Spleen (tissue), 11 donors: ENCODE measurements around the gene PRKACA. TPM values are rescaled to one million over a fixed set of nuclear protein-coding genes. Genes with fewer than 3 reads are reported as not detected.

ENCODE experiments used
- DNase-seq: peaks from one replicate; pipeline ENCODE4 v3.0.0-alpha.2; 2020
- H3K27ac ChIP-seq, 8 donors: fragments of 200-600 bp; sonication (generic) in 7 of 8; 1 replicate in 4 of 8; 2 replicates in 4 of 8; pipeline versions ENCODE4 v1.5.0 to v1.8.0; 2016 to 2021; ENCODE audit warnings: inconsistent platforms in 4 of 8, mild to moderate bottlenecking in 4 of 8, moderate library complexity in 1 of 8
- H3K27me3 ChIP-seq, 7 donors: fragments of 200-600 bp; sonication (generic) in 6 of 7; replicated peaks in 1 of 7; 1 replicate in 4 of 7; 2 replicates in 3 of 7; pipeline versions ENCODE4 v1.5.0 to v1.8.0; 2016 to 2021; ENCODE audit warnings: inconsistent platforms in 3 of 7, mild to moderate bottlenecking in 1 of 7
- H3K36me3 ChIP-seq, 6 donors: fragments of 200-600 bp; sonication (generic) in 5 of 6; 1 replicate in 4 of 6; 2 replicates in 2 of 6; pipeline versions ENCODE4 v1.5.0 to v1.8.0; 2016 to 2021; ENCODE audit warnings: inconsistent platforms in 2 of 6
- H3K4me1 ChIP-seq, 6 donors: fragments of 200-600 bp; sonication (generic) in 5 of 6; 1 replicate in 3 of 6; 2 replicates in 3 of 6; pipeline versions ENCODE4 v1.5.0 to v1.8.0; 2016 to 2021; ENCODE audit warnings: inconsistent platforms in 3 of 6
- H3K4me3 ChIP-seq, 8 donors: fragments of 200-600 bp; sonication (generic) in 7 of 8; 1 replicate in 4 of 8; 2 replicates in 4 of 8; pipeline versions ENCODE4 v1.5.0 to v1.8.0; 2016 to 2021; ENCODE audit warnings: inconsistent platforms in 4 of 8, mild to moderate bottlenecking in 4 of 8, moderate library complexity in 2 of 8
- H3K9me3 ChIP-seq, 8 donors: fragments of 200-600 bp; sonication (generic) in 7 of 8; 1 replicate in 4 of 8; 2 replicates in 4 of 8; pipeline versions ENCODE4 v1.5.0 to v1.8.0; 2016 to 2021; ENCODE audit warnings: inconsistent platforms in 4 of 8
- CTCF ChIP-seq, 11 experiments: fragments of 200-600 bp in 7 of 11; fragments of 450-650 bp in 4 of 11; sonication (generic) in 4 of 11; IDR thresholded peaks in 8 of 11; conservative IDR thresholded peaks in 3 of 11; 1 replicate in 7 of 11; 2 replicates in 4 of 11; pipeline versions ENCODE4 v1.4.0 to v1.8.0; 2016 to 2021; ENCODE audit warnings: antibody characterized with exemption in 11 of 11, inconsistent platforms in 4 of 11, mild to moderate bottlenecking in 1 of 11
- POLR2A ChIP-seq, 3 donors: fragments of 450-650 bp; IDR thresholded peaks; one replicate each; pipeline ENCODE4 v1.5.1; 2017; ENCODE audit warnings: antibody characterized with exemption in 3 of 3, mild to moderate bottlenecking in 1 of 3
- POLR2AphosphoS5 ChIP-seq, 3 donors: sonication (generic); formaldehyde crosslinking; IDR thresholded peaks; one replicate each; pipeline ENCODE4 v1.5.1; 2017; ENCODE audit warnings: antibody characterized with exemption in 3 of 3
- WGBS, 5 donors: extraction: QIAGEN DNeasy Blood & Tissue Kit in 3 of 5; methylation state at CpG; one replicate each; pipeline versions ENCODE4 v1.1.5 to v1.1.7; 2013 to 2018; 5-methylcytosine and 5-hydroxymethylcytosine counted together
- intact Hi-C: fragments of 100-400 bp; cut with DNase I; formaldehyde crosslinking; loops from one replicate; pipeline ENCODE4 v1.15.0; 2023; ENCODE audit warnings: low total_unique reads
- polyA plus RNA-seq, 3 donors: library from polyadenylated mRNA; stranded (reverse); fragments of 200-250 nt; gene quantifications; one replicate each; pipeline ENCODE4 v1.2.1, GENCODE V29; 2013
- total RNA-seq, 7 donors: library from RNA; depleted of rRNA in 3 of 7; stranded (reverse); fragments of >200 nt in 3 of 7; fragmentation: NEBNext Ultra II Directional in 4 of 7; extraction: Animal tissue kit (Norgen Biotek cat#: 25700) in 4 of 7; gene quantifications; one replicate each; pipeline versions ENCODE4 v1.1.0 to v1.2.1, GENCODE V29; 2016 to 2021
- donor health status: healthy with polysubstance abuse.
- donor health status: DM: no; HTN: no; CAD: no; lungs with moderate emphysema.
- donor health status: DM: no; HTN: no; CAD: no.
- donor health status: Bipolar disorder and iron deficiency.
- donor health status: healthy.
- donor health status: DM: no; HTN: no; CAD: no.
- donor health status: DM: yes; HTN: yes; CAD: no.

Gene PRKACA
- total and polyA plus RNA-seq, 10 donors: 26.6 to 256 (median 109) TPM

- DNase-seq: no peak
- peaks cover 7 to 59% (median 31%) of the 10 kb centered on the region in 6 donors for H3K4me1 ChIP-seq
Observed at GRCh38 chr19:14081797-14082674, 35.5 kb downstream of the PRKACA start.

GRCh38 chr19:14080887-14081796 lies 36.4 kb downstream of the PRKACA start:
- TF ChIP-seq POLR2A (IDR thresholded peaks at IDR 0.05): peak in 1 of 3 donors; percentile 74
- TF ChIP-seq POLR2AphosphoS5 (IDR thresholded peaks at IDR 0.05): peak; percentile 91 to 93 (median 92)
- TF ChIP-seq CTCF (IDR thresholded peaks at IDR 0.05 in 8 of 11, conservative IDR thresholded peaks at IDR 0.05 in 3 of 11): peak in 3 of 11 experiments; percentile 7 to 44 (median 20)
- H3K4me3 ChIP-seq: peak overlapping the region; percentile 66 to 77 (median 70)
- DNase-seq: peak; percentile 97
- H3K36me3 ChIP-seq: peaks cover 0 to 4% (median 0%) of the 10 kb centered on the region in 6 donors
- no peaks in the 10 kb centered on the region for H3K9me3 ChIP-seq
- H3K27ac ChIP-seq: peak overlapping the region; percentile 85 to 96 (median 92)
- intact Hi-C loops: loop anchor here (10.0 kb wide), 1 partner anchor 54 kb away; the partner anchor contains the start of gene ASF1B
- WGBS, 5 donors: 0 to 1% (median 0%) methylated on average over 49 to 50 of the region's 50 CpGs
- no peaks in the 10 kb centered on the region for H3K27me3 ChIP-seq
- peaks cover 7 to 66% (median 32%) of the 10 kb centered on the region in 6 donors for H3K4me1 ChIP-seq

More at GRCh38 chr19:14081797-14082674, 35.5 kb downstream of the PRKACA start:
- intact Hi-C loops: loop anchor here (10.0 kb wide), 1 partner anchor 53 kb away; the partner anchor contains the start of gene ASF1B
- Histone ChIP-seq H3K4me3 (peak overlapping the region; percentile 66 to 77 (median 70)), H3K9me3 (no peaks in the 10 kb centered on the region), H3K27me3 (no peaks in the 10 kb centered on the region), H3K36me3 (peaks cover 0 to 4% (median 0%) of the 10 kb centered on the region in 6 donors), H3K27ac (peak overlapping the region; percentile 85 to 96 (median 92))
- TF ChIP-seq CTCF (IDR thresholded peaks at IDR 0.05 in 8 of 11, conservative IDR thresholded peaks at IDR 0.05 in 3 of 11): no peak
- peak in 1 of 3 donors; percentile 63 for TF ChIP-seq POLR2AphosphoS5 (IDR thresholded peaks at IDR 0.05)
- 23 to 34% (median 26%) methylated on average over 17 to 24 of the region's 24 CpGs for WGBS, 5 donors

DNA sequence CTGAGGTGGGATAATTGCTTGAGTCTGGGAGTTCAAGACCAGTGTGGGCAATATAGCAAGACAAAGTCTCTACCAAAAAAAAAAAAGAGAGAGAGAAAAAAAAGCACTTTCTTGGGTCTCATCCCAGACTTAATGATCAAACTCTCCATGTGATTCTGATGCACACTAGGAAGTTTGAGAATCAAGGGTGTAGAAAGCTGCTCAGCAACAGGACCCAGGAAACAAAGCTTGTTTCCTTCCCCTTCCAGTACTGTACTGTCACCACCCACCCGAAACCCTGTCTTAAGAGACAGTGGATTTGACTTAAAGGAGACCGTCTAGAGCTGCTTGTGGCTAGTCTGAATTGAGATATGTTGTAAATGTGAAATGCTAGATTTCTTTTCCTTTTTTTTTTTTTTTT lies 39.2 kb downstream of the PRKACA start:
- Histone ChIP-seq H3K4me1 (peaks cover 26 to 89% (median 55%) of the 10 kb centered on the region in 6 donors), H3K27ac (peak overlapping the region in 4 of 8 donors; percentile 49 to 90 (median 56)), H3K36me3 (no peaks in the 10 kb centered on the region), H3K9me3 (no peaks in the 10 kb centered on the region), H3K4me3 (no peak overlapping the region), H3K27me3 (peaks cover 0 to 10% (median 0%) of the 10 kb centered on the region in 7 donors)
- TF ChIP-seq POLR2A (IDR thresholded peaks at IDR 0.05): no peak
- no peak for TF ChIP-seq CTCF (IDR thresholded peaks at IDR 0.05 in 8 of 11, conservative IDR thresholded peaks at IDR 0.05 in 3 of 11)
- TF ChIP-seq POLR2AphosphoS5 (IDR thresholded peaks at IDR 0.05): no peak
- WGBS, 5 donors: 34 to 57% (median 44%) methylated on average over 2 of the region's 2 CpGs
- no peak for DNase-seq
- intact Hi-C loops: no loop called here
